ENCODE measurements around the gene RNU4-1.

- TF ChIP-seq POLR2AphosphoS5 (IDR thresholded peaks at IDR 0.05; ENCODE audit: low read depth, low read length) (no peak), REST (IDR thresholded peaks at IDR 0.05; ENCODE audit: insufficient read depth in 1 of 2, low read depth in 2 of 2, low read length in 2 of 2) (no peak), TAF1 (IDR thresholded peaks at IDR 0.05; ENCODE audit: borderline replicate concordance, insufficient read depth, low read length) (no peak)
Measured at GRCh38 chr12:120247621-120248030, 45.4 kb downstream of the RNU4-1 start.
